HUES48 (cell line): ENCODE data around the gene RECK.

Experiments used
- H3K27ac ChIP-seq: one replicate; pipeline ENCODE4 v1.7.0; 2013; ENCODE audit warnings: low read depth, low read length, inconsistent platforms
- H3K27me3 ChIP-seq: 2 replicates; pipeline ENCODE4 v1.6.1; 2013; ENCODE audit warnings: mild to moderate bottlenecking, low read length; ENCODE audit not compliant: control insufficient read depth, insufficient read depth
- H3K36me3 ChIP-seq: 2 replicates; pipeline ENCODE4 v1.6.1; 2013; ENCODE audit warnings: low read length; ENCODE audit not compliant: control insufficient read depth, insufficient read depth
- H3K4me1 ChIP-seq: 2 replicates; pipeline ENCODE4 v1.6.1; 2013; ENCODE audit warnings: mild to moderate bottlenecking, low read length; ENCODE audit not compliant: control insufficient read depth, insufficient read depth
- H3K4me3 ChIP-seq: 2 replicates; pipeline ENCODE4 v1.5.1; 2013; ENCODE audit warnings: mild to moderate bottlenecking, low read depth, low read length
- H3K9ac ChIP-seq: 2 replicates; pipeline ENCODE4 v1.6.1; 2013; ENCODE audit warnings: mild to moderate bottlenecking, low read depth, low read length, moderate library complexity
- H3K9me3 ChIP-seq: 2 replicates; pipeline ENCODE4 v1.6.1; 2013; ENCODE audit warnings: low read length; ENCODE audit not compliant: control insufficient read depth, insufficient read depth

The RECK gene

GRCh38 chr9:36140086-36141084, 103.7 kb downstream of the RECK start:
- Histone ChIP-seq H3K4me3 (no peak overlapping the region), H3K9me3 (0 out of 2 replicates have a peak, but pooled peaks cover 3% of the 10 kb centered on the region), H3K4me1 (peaks cover 12% of the 10 kb centered on the region), H3K9ac (no peak overlapping the region), H3K27ac (no peak overlapping the region), H3K36me3 (no peaks in the 10 kb centered on the region), H3K27me3 (peaks cover 57% of the 10 kb centered on the region)

GRCh38 chr9:36141288-36141687, 104.6 kb downstream of the RECK start:
- Histone ChIP-seq H3K9ac (no peak overlapping the region), H3K27me3 (peaks cover 48% of the 10 kb centered on the region), H3K4me3 (no peak overlapping the region), H3K9me3 (peaks cover 5% of the 10 kb centered on the region; the same call in 1 of the 2 replicates), H3K36me3 (no peaks in the 10 kb centered on the region), H3K27ac (no peak overlapping the region), H3K4me1 (peaks cover 8% of the 10 kb centered on the region)

GRCh38 chr9:36141761-36142160, 105.0 kb downstream of the RECK start:
- Histone ChIP-seq H3K9ac (no peak overlapping the region), H3K36me3 (no peaks in the 10 kb centered on the region), H3K4me3 (no peak overlapping the region), H3K4me1 (peaks cover 8% of the 10 kb centered on the region), H3K27ac (no peak overlapping the region), H3K27me3 (peaks cover 45% of the 10 kb centered on the region), H3K9me3 (peaks cover 5% of the 10 kb centered on the region; the same call in 1 of the 2 replicates)

GRCh38 chr9:36142510-36143244, 106.0 kb downstream of the RECK start:
- H3K9ac ChIP-seq = no peak overlapping the region

GRCh38 chr9:36143245-36143641, 106.5 kb downstream of the RECK start:
- H3K27me3 ChIP-seq = peaks cover 30% of the 10 kb centered on the region
- H3K4me3 ChIP-seq = no peak overlapping the region
- no peak overlapping the region for H3K9ac ChIP-seq
- no peaks in the 10 kb centered on the region for H3K4me1 ChIP-seq
- no peaks in the 10 kb centered on the region for H3K36me3 ChIP-seq
- peaks cover 5% of the 10 kb centered on the region; the same call in 1 of the 2 replicates for H3K9me3 ChIP-seq
- no peak overlapping the region for H3K27ac ChIP-seq

More at GRCh38 chr9:36142510-36143244, 106.0 kb downstream of the RECK start:
- Histone ChIP-seq H3K27ac (no peak overlapping the region), H3K4me1 (peaks cover 2% of the 10 kb centered on the region), H3K27me3 (peaks cover 35% of the 10 kb centered on the region), H3K36me3 (no peaks in the 10 kb centered on the region), H3K9me3 (peaks cover 5% of the 10 kb centered on the region; the same call in 1 of the 2 replicates), H3K4me3 (no peak overlapping the region)

GRCh38 chr9:36144309-36145232, 107.9 kb downstream of the RECK start:
- H3K9ac ChIP-seq = no peak overlapping the region
- no peaks in the 10 kb centered on the region for H3K4me1 ChIP-seq

GRCh38 chr9:36145970-36146369, 109.3 kb downstream of the RECK start:
- Histone ChIP-seq H3K4me3 (no peak overlapping the region), H3K4me1 (no peaks in the 10 kb centered on the region), H3K27me3 (peaks cover 3% of the 10 kb centered on the region; the same call in 1 of the 2 replicates), H3K9me3 (peaks cover 5% of the 10 kb centered on the region; the same call in 1 of the 2 replicates), H3K36me3 (no peaks in the 10 kb centered on the region), H3K9ac (no peak overlapping the region), H3K27ac (no peak overlapping the region)

More at GRCh38 chr9:36144309-36145232, 107.9 kb downstream of the RECK start:
- Histone ChIP-seq H3K4me3 (no peak overlapping the region), H3K27me3 (peaks cover 17% of the 10 kb centered on the region), H3K9me3 (peaks cover 5% of the 10 kb centered on the region; the same call in 1 of the 2 replicates), H3K27ac (no peak overlapping the region), H3K36me3 (no peaks in the 10 kb centered on the region)

- Histone ChIP-seq H3K9ac (no peak overlapping the region), H3K27me3 (no peaks in the 10 kb centered on the region), H3K36me3 (no peaks in the 10 kb centered on the region), H3K4me1 (no peaks in the 10 kb centered on the region), H3K9me3 (peaks cover 5% of the 10 kb centered on the region; the same call in 1 of the 2 replicates), H3K4me3 (no peak overlapping the region), H3K27ac (no peak overlapping the region)
These were observed 109.9 kb downstream of the RECK start for GRCh38 chr9:36146651-36147050.

- no peaks in the 10 kb centered on the region for H3K27me3 ChIP-seq
- no peak overlapping the region for H3K4me3 ChIP-seq
- H3K36me3 ChIP-seq = no peaks in the 10 kb centered on the region
- no peak overlapping the region for H3K9ac ChIP-seq
- no peak overlapping the region for H3K27ac ChIP-seq
- no peaks in the 10 kb centered on the region for H3K4me1 ChIP-seq
- peaks cover 5% of the 10 kb centered on the region; the same call in 1 of the 2 replicates for H3K9me3 ChIP-seq
These were observed 110.9 kb downstream of the RECK start for GRCh38 chr9:36147441-36148175.
